ENCODE measurements around the gene RGS7BP. TPM values are rescaled to one million over a fixed set of nuclear protein-coding genes. Genes with fewer than 3 reads are reported as not detected.

RGS7BP gene
- total and polyA plus RNA-seq, 10 of the 15 experiments (the other 5 are each of a cell fraction or from before 2014, with no cell fraction given) = not detected

DNA sequence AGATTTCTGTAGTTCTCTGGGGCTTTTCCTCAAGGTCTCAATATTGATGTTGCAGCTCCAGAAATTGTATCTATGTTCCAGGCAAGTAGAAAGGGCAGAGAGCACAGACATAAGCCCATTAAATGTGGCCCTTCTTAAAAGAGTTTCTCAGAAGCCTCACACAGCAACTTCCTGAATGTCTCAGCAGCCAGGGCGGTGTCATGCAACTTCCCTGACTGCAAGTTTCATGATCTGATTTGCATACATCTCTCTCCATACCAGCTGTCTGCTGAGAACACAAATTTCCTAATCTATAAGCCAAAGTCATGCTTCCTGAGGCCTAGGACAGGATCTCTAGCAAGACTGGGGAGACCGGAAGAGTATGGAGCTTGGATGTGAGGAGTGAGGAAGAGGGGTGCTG is 13.0 kb downstream of the RGS7BP start:
- Histone ChIP-seq H4K20me1 (ENCODE audit: control insufficient read depth, insufficient read depth) (no peaks in the 10 kb centered on the region), H3K36me3 (ENCODE audit: control insufficient read depth in 2 of 2, insufficient read depth in 2 of 2, low read length in 1 of 2) (no peaks in the 10 kb centered on the region), H3K79me2 (ENCODE audit: control insufficient read depth, insufficient read depth, low read length) (no peaks in the 10 kb centered on the region), H3K9ac (ENCODE audit: control insufficient read depth, insufficient read depth, low read length) (no peak overlapping the region), H3K4me1 (ENCODE audit: control insufficient read depth, insufficient read depth, low read length) (no peaks in the 10 kb centered on the region), H3K27me3 (replicated peaks in 1 of 2; ENCODE audit: control insufficient read depth in 2 of 2, insufficient read depth in 2 of 2, low read length in 1 of 2) (no peaks in the 10 kb centered on the region), H3K4me2 (ENCODE audit: control insufficient read depth, insufficient read depth) (no peak overlapping the region; the same call in 1 of the 2 replicates), H3K27ac (ENCODE audit: control insufficient read depth, insufficient read depth) (no peak overlapping the region), H3K9me3 (replicated peaks; ENCODE audit: control insufficient read depth, insufficient read depth, low read length) (no peaks in the 10 kb centered on the region), H2AFZ (ENCODE audit: control insufficient read depth, low read depth, low read length) (peak overlapping the region; percentile 37), H3K4me3 (no peak overlapping the region)
- intact Hi-C loops (cut with micrococcal nuclease; ENCODE audit: unreplicated experiment) = no loop called here
- SMC1A ChIA-PET (ENCODE audit: uncharacterized antibody, unreplicated experiment) = interaction anchor here (2.1 kb wide), 1 partner anchor 18 kb away, joined by 4 read pairs; no protein-coding TSS in a partner anchor
- no TSS peak for BruUV-seq (replicated peaks)
- RAD21 ChIA-PET (ENCODE audit: unreplicated experiment) = no interaction called here
- DNase-seq (ENCODE audit: low read depth, low spot score) (no peak), FAIRE-seq (no peak), ATAC-seq (peak; percentile 31; the same call in 1 of the 3 replicates)
- CTCF ChIA-PET = no interaction called here
- WGBS (ENCODE audit: insufficient coverage, insufficient replicate concordance, low lambda C conversion rate, missing lambda C conversion rate) = 44% methylated on average over 2 of the region's 2 CpGs
- in situ Hi-C loops (cut with MboI) = no loop called here
- TF ChIP-seq GABPA (IDR thresholded peaks at IDR 0.05; ENCODE audit: low read depth) (no peak), CHD1 (IDR thresholded peaks at IDR 0.05; ENCODE audit: low read depth, low read length) (no peak), ZNF207 (IDR thresholded peaks at IDR 0.05; ENCODE audit: borderline replicate concordance) (no peak), LARP7 (IDR thresholded peaks at IDR 0.05) (no peak), ZZZ3 (IDR thresholded peaks at IDR 0.05; ENCODE audit: control insufficient read depth, insufficient read length, low read depth) (no peak)
- TF ChIP-seq, protein P1, sequence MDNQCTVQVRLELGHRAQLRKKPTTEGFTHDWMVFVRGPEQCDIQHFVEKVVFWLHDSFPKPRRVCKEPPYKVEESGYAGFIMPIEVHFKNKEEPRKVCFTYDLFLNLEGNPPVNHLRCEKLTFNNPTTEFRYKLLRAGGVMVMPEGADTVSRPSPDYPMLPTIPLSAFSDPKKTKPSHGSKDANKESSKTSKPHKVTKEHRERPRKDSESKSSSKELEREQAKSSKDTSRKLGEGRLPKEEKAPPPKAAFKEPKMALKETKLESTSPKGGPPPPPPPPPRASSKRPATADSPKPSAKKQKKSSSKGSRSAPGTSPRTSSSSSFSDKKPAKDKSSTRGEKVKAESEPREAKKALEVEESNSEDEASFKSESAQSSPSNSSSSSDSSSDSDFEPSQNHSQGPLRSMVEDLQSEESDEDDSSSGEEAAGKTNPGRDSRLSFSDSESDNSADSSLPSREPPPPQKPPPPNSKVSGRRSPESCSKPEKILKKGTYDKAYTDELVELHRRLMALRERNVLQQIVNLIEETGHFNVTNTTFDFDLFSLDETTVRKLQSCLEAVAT (IDR thresholded peaks at IDR 0.05) = no peak
- TF ChIP-seq, protein P2, sequence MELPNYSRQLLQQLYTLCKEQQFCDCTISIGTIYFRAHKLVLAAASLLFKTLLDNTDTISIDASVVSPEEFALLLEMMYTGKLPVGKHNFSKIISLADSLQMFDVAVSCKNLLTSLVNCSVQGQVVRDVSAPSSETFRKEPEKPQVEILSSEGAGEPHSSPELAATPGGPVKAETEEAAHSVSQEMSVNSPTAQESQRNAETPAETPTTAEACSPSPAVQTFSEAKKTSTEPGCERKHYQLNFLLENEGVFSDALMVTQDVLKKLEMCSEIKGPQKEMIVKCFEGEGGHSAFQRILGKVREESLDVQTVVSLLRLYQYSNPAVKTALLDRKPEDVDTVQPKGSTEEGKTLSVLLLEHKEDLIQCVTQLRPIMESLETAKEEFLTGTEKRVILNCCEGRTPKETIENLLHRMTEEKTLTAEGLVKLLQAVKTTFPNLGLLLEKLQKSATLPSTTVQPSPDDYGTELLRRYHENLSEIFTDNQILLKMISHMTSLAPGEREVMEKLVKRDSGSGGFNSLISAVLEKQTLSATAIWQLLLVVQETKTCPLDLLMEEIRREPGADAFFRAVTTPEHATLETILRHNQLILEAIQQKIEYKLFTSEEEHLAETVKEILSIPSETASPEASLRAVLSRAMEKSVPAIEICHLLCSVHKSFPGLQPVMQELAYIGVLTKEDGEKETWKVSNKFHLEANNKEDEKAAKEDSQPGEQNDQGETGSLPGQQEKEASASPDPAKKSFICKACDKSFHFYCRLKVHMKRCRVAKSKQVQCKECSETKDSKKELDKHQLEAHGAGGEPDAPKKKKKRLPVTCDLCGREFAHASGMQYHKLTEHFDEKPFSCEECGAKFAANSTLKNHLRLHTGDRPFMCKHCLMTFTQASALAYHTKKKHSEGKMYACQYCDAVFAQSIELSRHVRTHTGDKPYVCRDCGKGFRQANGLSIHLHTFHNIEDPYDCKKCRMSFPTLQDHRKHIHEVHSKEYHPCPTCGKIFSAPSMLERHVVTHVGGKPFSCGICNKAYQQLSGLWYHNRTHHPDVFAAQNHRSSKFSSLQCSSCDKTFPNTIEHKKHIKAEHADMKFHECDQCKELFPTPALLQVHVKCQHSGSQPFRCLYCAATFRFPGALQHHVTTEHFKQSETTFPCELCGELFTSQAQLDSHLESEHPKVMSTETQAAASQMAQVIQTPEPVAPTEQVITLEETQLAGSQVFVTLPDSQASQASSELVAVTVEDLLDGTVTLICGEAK (IDR thresholded peaks at IDR 0.05; ENCODE audit: borderline replicate concordance) = no peak
- POLR2A ChIA-PET = no interaction called here
